A549 (cell line): ENCODE results near the gene DNASE2.

Experiments used
- NR3C1 ChIP-seq: fragments of >200 bp; sonication (Bioruptor Twin); formaldehyde crosslinking; IDR thresholded peaks from 3 replicates; pipeline ENCODE4 v1.6.1; 2017
- RFX5 ChIP-seq: fragments of 450-650 bp; IDR thresholded peaks from 2 replicates; pipeline ENCODE4 v1.7.1; 2014; ENCODE audit warnings: antibody characterized with exemption, mild to moderate bottlenecking, moderate library complexity
- TF ChIP-seq, protein P1 (sequence below): IDR thresholded peaks from 2 replicates; pipeline ENCODE4 v1.6.1; 2012
- TF ChIP-seq, protein P2 (sequence below): fragments of >200 bp; sonication (Bioruptor Twin); formaldehyde crosslinking; IDR thresholded peaks from 3 replicates; pipeline ENCODE4 v1.5.1; 2016

DNA sequence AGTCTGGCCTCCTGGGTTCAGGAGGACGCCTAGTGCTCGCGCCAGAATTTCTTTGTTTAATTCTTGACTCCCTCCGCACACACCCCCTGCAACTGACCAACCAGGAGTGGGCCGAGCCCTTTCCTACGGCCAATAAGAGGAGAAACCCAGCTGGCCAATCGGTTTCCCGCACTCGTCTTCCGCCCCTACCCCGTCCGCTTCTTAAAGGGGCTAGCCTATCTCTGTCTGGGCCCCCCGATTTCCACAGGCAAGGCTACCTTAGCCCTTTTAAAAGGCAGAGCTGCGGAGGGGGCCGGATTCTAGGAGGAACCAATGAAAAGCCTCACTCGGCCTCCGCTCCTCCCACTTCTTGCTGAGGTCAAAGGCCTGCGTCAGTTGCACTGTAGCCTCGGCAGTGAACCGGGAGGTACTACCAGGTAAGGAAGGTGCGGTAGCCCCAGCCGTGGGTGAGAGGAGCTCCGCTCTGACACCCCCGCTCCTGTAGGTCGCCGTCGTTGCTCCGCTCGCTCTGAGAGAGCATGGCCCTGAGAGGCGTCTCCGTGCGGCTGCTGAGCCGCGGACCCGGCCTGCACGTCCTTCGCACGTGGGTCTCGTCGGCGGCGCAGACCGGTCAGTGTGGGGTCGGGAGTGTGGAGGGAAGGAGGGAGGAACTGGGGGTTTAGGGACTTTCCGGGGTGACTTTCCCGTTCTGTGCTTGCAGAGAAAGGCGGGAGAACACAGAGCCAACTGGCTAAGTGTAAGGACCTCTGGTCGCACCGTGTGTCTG, 9.7 kb upstream of the DNASE2 start, which contains the start of gene GCDH:
- TF ChIP-seq, protein P1, sequence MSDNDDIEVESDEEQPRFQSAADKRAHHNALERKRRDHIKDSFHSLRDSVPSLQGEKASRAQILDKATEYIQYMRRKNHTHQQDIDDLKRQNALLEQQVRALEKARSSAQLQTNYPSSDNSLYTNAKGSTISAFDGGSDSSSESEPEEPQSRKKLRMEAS = peak; percentile 82
- TF ChIP-seq RFX5 (no peak), NR3C1 (no peak)
- TF ChIP-seq, protein P2, sequence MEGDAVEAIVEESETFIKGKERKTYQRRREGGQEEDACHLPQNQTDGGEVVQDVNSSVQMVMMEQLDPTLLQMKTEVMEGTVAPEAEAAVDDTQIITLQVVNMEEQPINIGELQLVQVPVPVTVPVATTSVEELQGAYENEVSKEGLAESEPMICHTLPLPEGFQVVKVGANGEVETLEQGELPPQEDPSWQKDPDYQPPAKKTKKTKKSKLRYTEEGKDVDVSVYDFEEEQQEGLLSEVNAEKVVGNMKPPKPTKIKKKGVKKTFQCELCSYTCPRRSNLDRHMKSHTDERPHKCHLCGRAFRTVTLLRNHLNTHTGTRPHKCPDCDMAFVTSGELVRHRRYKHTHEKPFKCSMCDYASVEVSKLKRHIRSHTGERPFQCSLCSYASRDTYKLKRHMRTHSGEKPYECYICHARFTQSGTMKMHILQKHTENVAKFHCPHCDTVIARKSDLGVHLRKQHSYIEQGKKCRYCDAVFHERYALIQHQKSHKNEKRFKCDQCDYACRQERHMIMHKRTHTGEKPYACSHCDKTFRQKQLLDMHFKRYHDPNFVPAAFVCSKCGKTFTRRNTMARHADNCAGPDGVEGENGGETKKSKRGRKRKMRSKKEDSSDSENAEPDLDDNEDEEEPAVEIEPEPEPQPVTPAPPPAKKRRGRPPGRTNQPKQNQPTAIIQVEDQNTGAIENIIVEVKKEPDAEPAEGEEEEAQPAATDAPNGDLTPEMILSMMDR = no peak
